ENCODE data around the gene CES3. TPM values are rescaled to one million over a fixed set of nuclear protein-coding genes. Genes with fewer than 3 reads are reported as not detected.
A peak's percentile ranks its signal among the peaks of the same experiment; 100 is the strongest.
"Not testable (repeated sequence)": the region's sequence is repeated elsewhere in the genome, so short reads cannot be mapped to it uniquely, and the experiment has no call there.

CES3 gene
- total RNA-seq, 1 donor from 2014 or later, result 0.29 TPM

DNA sequence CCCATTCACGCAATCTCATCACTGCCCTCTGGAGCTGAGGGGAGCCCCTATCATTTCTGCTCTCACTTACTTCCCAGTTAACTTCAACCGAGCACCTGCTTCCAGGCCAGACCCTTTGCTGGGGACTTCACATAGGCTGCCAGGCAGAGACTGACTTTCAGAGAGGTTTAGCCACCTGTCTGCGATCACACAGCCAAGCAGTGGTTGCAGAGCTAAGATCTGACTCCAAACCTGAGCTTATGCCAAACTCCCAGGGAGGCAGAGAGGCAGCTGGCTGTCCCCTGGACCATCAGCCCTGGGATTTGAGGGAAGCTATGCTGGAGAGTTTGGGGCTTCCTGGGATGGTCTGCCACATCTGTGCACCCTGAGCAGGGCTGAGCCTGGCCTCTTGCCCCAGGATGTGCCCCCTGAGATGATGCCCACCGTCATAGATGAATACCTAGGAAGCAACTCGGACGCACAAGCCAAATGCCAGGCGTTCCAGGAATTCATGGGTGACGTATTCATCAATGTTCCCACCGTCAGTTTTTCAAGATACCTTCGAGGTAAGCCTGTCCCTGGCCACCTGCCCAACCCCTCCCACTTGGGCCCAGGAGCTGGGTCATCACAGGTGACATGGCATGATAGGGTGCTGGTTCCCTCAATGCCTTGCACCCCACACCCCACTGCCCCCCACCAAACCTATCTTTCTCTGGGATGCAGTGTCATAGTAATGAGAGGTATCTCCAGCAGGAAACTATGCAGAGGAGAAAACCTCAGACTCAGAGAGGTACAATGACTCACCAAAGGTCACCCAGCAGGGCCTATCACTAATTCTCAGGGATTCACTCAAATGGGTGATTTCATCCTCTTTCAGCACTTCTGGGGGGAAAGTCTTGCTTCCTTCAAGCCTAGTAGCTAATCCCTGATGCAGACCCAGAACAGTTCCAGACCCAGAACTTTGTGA, 10.0 kb downstream of the CES3 start:
- Mint-ChIP-seq H3K4me3 (no peak overlapping the region), H3K9me3 (no peaks in the 10 kb centered on the region), H3K4me1 (no peaks in the 10 kb centered on the region), H3K27me3 (peaks cover 6% of the 10 kb centered on the region), H3K36me3 (ENCODE audit: low read depth) (no peaks in the 10 kb centered on the region), H3K27ac (no peak overlapping the region)
- intact Hi-C loops (cut with micrococcal nuclease), result no loop called here
- DNase-seq (no peak), ATAC-seq (ENCODE audit: low read depth) (no peak)
- TF ChIP-seq, protein P1, sequence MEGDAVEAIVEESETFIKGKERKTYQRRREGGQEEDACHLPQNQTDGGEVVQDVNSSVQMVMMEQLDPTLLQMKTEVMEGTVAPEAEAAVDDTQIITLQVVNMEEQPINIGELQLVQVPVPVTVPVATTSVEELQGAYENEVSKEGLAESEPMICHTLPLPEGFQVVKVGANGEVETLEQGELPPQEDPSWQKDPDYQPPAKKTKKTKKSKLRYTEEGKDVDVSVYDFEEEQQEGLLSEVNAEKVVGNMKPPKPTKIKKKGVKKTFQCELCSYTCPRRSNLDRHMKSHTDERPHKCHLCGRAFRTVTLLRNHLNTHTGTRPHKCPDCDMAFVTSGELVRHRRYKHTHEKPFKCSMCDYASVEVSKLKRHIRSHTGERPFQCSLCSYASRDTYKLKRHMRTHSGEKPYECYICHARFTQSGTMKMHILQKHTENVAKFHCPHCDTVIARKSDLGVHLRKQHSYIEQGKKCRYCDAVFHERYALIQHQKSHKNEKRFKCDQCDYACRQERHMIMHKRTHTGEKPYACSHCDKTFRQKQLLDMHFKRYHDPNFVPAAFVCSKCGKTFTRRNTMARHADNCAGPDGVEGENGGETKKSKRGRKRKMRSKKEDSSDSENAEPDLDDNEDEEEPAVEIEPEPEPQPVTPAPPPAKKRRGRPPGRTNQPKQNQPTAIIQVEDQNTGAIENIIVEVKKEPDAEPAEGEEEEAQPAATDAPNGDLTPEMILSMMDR (IDR thresholded peaks at IDR 0.05), result no peak
- CTCF ChIA-PET, result no interaction called here
- POLR2A ChIA-PET, result no interaction called here

DNA sequence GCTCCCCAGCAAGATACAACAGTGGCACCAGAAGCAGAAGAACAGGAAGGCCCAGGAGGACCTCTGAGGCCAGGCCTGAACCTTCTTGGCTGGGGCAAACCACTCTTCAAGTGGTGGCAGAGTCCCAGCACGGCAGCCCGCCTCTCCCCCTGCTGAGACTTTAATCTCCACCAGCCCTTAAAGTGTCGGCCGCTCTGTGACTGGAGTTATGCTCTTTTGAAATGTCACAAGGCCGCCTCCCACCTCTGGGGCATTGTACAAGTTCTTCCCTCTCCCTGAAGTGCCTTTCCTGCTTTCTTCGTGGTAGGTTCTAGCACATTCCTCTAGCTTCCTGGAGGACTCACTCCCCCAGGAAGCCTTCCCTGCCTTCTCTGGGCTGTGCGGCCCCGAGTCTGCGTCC, 11.9 kb downstream of the CES3 start:
- ChIA-PET POLR2A (no interaction called here), CTCF (no interaction called here)
- Mint-ChIP-seq H3K36me3 (ENCODE audit: low read depth) (no peaks in the 10 kb centered on the region), H3K27me3 (peaks cover 6% of the 10 kb centered on the region), H3K4me3 (no peak overlapping the region), H3K9me3 (no peaks in the 10 kb centered on the region), H3K4me1 (no peaks in the 10 kb centered on the region), H3K27ac (no peak overlapping the region)
- DNase-seq, result no peak
- no peak for ATAC-seq (ENCODE audit: low read depth)
- intact Hi-C loops (cut with micrococcal nuclease), result no loop called here
- TF ChIP-seq, protein P1 (IDR thresholded peaks at IDR 0.05), result no peak

DNA sequence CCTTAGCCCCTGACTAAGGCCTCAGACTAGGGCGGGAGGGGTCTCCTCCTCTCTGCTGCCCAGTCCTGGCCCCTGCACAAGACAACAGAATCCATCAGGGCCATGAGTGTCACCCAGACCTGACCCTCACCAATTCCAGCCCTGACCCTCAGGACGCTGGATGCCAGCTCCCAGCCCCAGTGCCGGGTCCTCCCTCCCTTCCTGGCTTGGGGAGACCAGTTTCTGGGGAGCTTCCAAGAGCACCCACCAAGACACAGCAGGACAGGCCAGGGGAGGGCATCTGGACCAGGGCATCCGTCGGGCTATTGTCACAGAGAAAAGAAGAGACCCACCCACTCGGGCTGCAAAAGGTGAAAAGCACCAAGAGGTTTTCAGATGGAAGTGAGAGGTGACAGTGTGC, 12.7 kb downstream of the CES3 start:
- Mint-ChIP-seq H3K4me3 (no peak overlapping the region), H3K27me3 (peaks cover 6% of the 10 kb centered on the region), H3K36me3 (ENCODE audit: low read depth) (no peaks in the 10 kb centered on the region), H3K4me1 (no peaks in the 10 kb centered on the region), H3K27ac (no peak overlapping the region), H3K9me3 (no peaks in the 10 kb centered on the region)
- POLR2A ChIA-PET, result no interaction called here
- CTCF ChIA-PET, result no interaction called here
- intact Hi-C loops (cut with micrococcal nuclease), result no loop called here
- TF ChIP-seq, protein P1 (IDR thresholded peaks at IDR 0.05), result no peak
- DNase-seq (no peak), ATAC-seq (ENCODE audit: low read depth) (no peak)

DNA sequence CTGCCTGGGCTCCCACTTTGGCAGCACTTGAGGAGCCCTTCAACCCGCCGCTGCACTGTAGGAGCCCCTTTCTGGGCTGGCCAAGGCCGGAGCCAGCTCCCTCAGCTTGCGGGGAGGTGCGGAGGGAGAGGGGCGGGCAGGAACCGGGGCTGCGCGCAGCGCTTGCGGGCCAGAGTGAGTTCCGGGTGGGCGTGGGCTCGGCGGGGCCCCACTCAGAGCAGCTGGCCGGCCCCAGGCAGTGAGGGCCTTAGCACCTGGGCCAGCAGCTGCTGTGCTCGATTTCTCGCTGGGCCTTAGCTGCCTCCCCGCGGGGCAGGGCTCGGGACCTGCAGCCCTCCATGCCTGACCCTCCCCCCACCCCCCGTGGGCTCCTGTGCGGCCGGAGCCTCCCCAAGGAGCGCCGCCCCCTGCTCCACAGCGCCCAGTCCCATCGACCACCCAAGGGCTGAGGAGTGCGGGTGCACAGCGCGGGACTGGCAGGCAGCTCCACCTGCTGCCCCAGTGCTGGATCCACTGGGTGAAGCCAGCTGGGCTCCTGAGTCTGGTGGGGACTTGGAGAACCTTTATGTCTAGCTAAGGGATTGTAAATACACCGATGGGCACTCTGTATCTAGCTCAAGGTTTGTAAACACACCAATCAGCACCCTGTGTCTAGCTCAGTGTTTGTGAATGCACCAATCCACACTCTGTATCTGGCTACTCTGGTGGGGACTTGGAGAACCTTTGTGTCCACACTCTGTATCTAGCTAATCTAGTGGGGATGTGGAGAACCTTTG, 13.3 kb downstream of the CES3 start:
- H3K36me3 Mint-ChIP-seq (ENCODE audit: low read depth); ATAC-seq (ENCODE audit: low read depth); H3K27ac Mint-ChIP-seq; H3K4me1 Mint-ChIP-seq; H3K4me3 Mint-ChIP-seq; H3K9me3 Mint-ChIP-seq; DNase-seq; intact Hi-C loops (cut with micrococcal nuclease); H3K27me3 Mint-ChIP-seq; POLR2A ChIA-PET: not testable (repeated sequence)
- CTCF ChIA-PET, result interaction anchor here (2.1 to 2.4 kb wide), 2 partner anchors 20 to 211 kb away, joined by 5 to 11 read pairs; no protein-coding TSS in a partner anchor

DNA sequence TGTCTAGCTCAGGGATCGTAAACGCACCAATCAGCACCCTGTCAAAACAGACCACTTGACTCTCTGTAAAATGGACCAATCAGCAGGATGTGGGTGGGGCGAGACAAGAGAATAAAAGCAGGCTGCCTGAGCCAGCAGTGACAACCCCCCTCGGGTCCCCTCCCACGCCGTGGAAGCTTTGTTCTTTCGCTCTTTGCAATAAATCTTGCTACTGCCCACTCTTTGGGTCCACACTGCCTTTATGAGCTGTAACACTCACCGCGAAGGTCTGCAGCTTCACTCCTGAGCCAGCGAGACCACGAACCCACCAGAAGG, 13.8 kb downstream of the CES3 start:
- H3K9me3 Mint-ChIP-seq; H3K36me3 Mint-ChIP-seq (ENCODE audit: low read depth); POLR2A ChIA-PET; H3K4me1 Mint-ChIP-seq; DNase-seq; ATAC-seq (ENCODE audit: low read depth); H3K27ac Mint-ChIP-seq; H3K27me3 Mint-ChIP-seq: not testable (repeated sequence)
- CTCF ChIA-PET, result interaction anchor here (1.4 to 2.4 kb wide), 3 partner anchors 21 to 211 kb away, joined by 3 to 11 read pairs (median 5); no protein-coding TSS in a partner anchor
- intact Hi-C loops (cut with micrococcal nuclease), result loop anchor here (5.0 kb wide), 2 partner anchors 442 to 472 kb away; partner anchors contain the start of gene ZDHHC1
- peak overlapping the region; percentile 19 for H3K4me3 Mint-ChIP-seq

All from activated B cell treated with CpG ODN at 0.5 μM for 24 hours (primary cell).